ENCODE measurements around the gene NRIP2.
A peak's percentile ranks its signal among the peaks of the same experiment; 100 is the strongest.
"Not testable (repeated sequence)": the region's sequence is repeated elsewhere in the genome, so short reads cannot be mapped to it uniquely, and the experiment has no call there.

NRIP2 gene

GRCh38 chr12:2834581-2835491 is at the start of gene NRIP2:
TSS of gene NRIP2 (minus strand) at chr12:2835035. CDS start at chr12:2834983, 52 bp downstream.
- no peak for DNase-seq (ENCODE audit: low spot score)

GRCh38 chr12:2879853-2880252 is 45.0 kb upstream of the NRIP2 start:
- DNase-seq (ENCODE audit: low spot score): no peak

GRCh38 chr12:2877953-2878732 is 43.3 kb upstream of the NRIP2 start:
- peak; percentile 82 for DNase-seq (ENCODE audit: low spot score)

GRCh38 chr12:2877047-2877952 is 42.5 kb upstream of the NRIP2 start, which contains the start of the genes FOXM1 and RHNO1:
TSS of gene FOXM1 (minus strand) at chr12:2877174. CDS start at chr12:2874478, 2,696 bp downstream.
TSS of gene RHNO1 (plus strand) at chr12:2877223. CDS start at chr12:2885367, 8,144 bp downstream.
- DNase-seq (ENCODE audit: low spot score): peak; percentile 90

GRCh38 chr12:2876431-2877046 is 41.7 kb upstream of the NRIP2 start:
- DNase-seq (ENCODE audit: low spot score): peak; percentile 57

GRCh38 chr12:2868986-2869632 is 34.3 kb upstream of the NRIP2 start:
- DNase-seq (ENCODE audit: low spot score): not testable (repeated sequence)

GRCh38 chr12:2864198-2864597 is 29.4 kb upstream of the NRIP2 start:
- DNase-seq (ENCODE audit: low spot score): no peak

GRCh38 chr12:2863402-2863801 is 28.6 kb upstream of the NRIP2 start:
- DNase-seq (ENCODE audit: low spot score): not testable (repeated sequence)

GRCh38 chr12:2862876-2863275 is 28.0 kb upstream of the NRIP2 start:
- no peak for DNase-seq (ENCODE audit: low spot score)

- no peak for DNase-seq (ENCODE audit: low spot score)
Measured at GRCh38 chr12:2860170-2860569, 25.3 kb upstream of the NRIP2 start.

GRCh38 chr12:2858944-2859421 is 24.1 kb upstream of the NRIP2 start:
- DNase-seq (ENCODE audit: low spot score): no peak

- no peak for DNase-seq (ENCODE audit: low spot score)
Measured at GRCh38 chr12:2858334-2858733, 23.5 kb upstream of the NRIP2 start.

GRCh38 chr12:2857576-2857975 is 22.7 kb upstream of the NRIP2 start:
- DNase-seq (ENCODE audit: low spot score): no peak

GRCh38 chr12:2857021-2857431 is 22.2 kb upstream of the NRIP2 start, which contains the start of gene TEX52:
TSS of gene TEX52 (minus strand) at chr12:2857039. CDS start at chr12:2857026, 13 bp downstream.
- peak; percentile 40 for DNase-seq (ENCODE audit: low spot score)

- DNase-seq (ENCODE audit: low spot score): peak; percentile 31
Measured at GRCh38 chr12:2856051-2856450, 21.2 kb upstream of the NRIP2 start.

GRCh38 chr12:2855546-2855945 is 20.7 kb upstream of the NRIP2 start:
- DNase-seq (ENCODE audit: low spot score): no peak

GRCh38 chr12:2854669-2855453 is 20.0 kb upstream of the NRIP2 start:
- DNase-seq (ENCODE audit: low spot score): no peak

- DNase-seq (ENCODE audit: low spot score): peak; percentile 56
Measured at GRCh38 chr12:2853626-2854025, 18.8 kb upstream of the NRIP2 start.

GRCh38 chr12:2851931-2852330 is 17.1 kb upstream of the NRIP2 start:
- DNase-seq (ENCODE audit: low spot score): no peak

- DNase-seq (ENCODE audit: low spot score): no peak
Measured at GRCh38 chr12:2845280-2845679, 10.4 kb upstream of the NRIP2 start.
